ENCODE measurements around the gene ZBTB40. TPM values are rescaled to one million over a fixed set of nuclear protein-coding genes. Genes with fewer than 3 reads are reported as not detected.

The ZBTB40 gene
- total RNA-seq, 2 donors from 2014 or later: 11.2 to 16.2 TPM

GRCh38 chr1:22414244-22414751, 37.4 kb upstream of the ZBTB40 start:
- intact Hi-C loops (cut with DNase I): loop anchor here (10.0 kb wide), 1 partner anchor 139 kb away; no protein-coding TSS in a partner anchor
- no peaks in the 10 kb centered on the region for H3K27me3 ChIP-seq
- TF ChIP-seq CTCF (IDR thresholded peaks at IDR 0.05): no peak

GRCh38 chr1:22415489-22415888, 36.2 kb upstream of the ZBTB40 start:
- intact Hi-C loops (cut with DNase I): loop anchor here (10.0 kb wide), 1 partner anchor 141 kb away; no protein-coding TSS in a partner anchor
- no peaks in the 10 kb centered on the region for H3K36me3 ChIP-seq
- H3K4me1 ChIP-seq: no peaks in the 10 kb centered on the region
- peaks cover 6% of the 10 kb centered on the region for H3K27me3 ChIP-seq
- DNase-seq: no peak
- no peaks in the 10 kb centered on the region for H3K9me3 ChIP-seq
- no peak overlapping the region for H3K9ac ChIP-seq (ENCODE audit: low read depth in 2 of 2, low read length in 2 of 2)
- H3K27ac ChIP-seq: no peak overlapping the region
- TF ChIP-seq CTCF (IDR thresholded peaks at IDR 0.05): no peak
- H3K4me3 ChIP-seq: no peak overlapping the region

More at GRCh38 chr1:22414244-22414751, 37.4 kb upstream of the ZBTB40 start:
- Histone ChIP-seq H3K9me3 (no peaks in the 10 kb centered on the region), H3K27ac (no peak overlapping the region), H3K4me1 (no peaks in the 10 kb centered on the region), H3K4me3 (no peak overlapping the region), H3K9ac (ENCODE audit: low read depth in 2 of 2, low read length in 2 of 2) (peak overlapping the region in 1 of 2 donors; percentile 57), H3K36me3 (no peaks in the 10 kb centered on the region)
- peak; percentile 39 for DNase-seq

GRCh38 chr1:22416555-22417454, 34.8 kb upstream of the ZBTB40 start:
- Histone ChIP-seq H3K4me1 (no peaks in the 10 kb centered on the region), H3K9me3 (no peaks in the 10 kb centered on the region), H3K36me3 (no peaks in the 10 kb centered on the region), H3K4me3 (no peak overlapping the region), H3K27ac (no peak overlapping the region), H3K27me3 (peaks cover 6% of the 10 kb centered on the region), H3K9ac (ENCODE audit: low read depth in 2 of 2, low read length in 2 of 2) (no peak overlapping the region)
- peak; percentile 83 for TF ChIP-seq CTCF (IDR thresholded peaks at IDR 0.05)
- DNase-seq: peak; percentile 80
- intact Hi-C loops (cut with DNase I): loop anchor here (10.0 kb wide), 1 partner anchor 142 kb away; no protein-coding TSS in a partner anchor

- H3K9me3 ChIP-seq: no peaks in the 10 kb centered on the region
- H3K4me1 ChIP-seq: no peaks in the 10 kb centered on the region
- H3K27me3 ChIP-seq: peaks cover 6% of the 10 kb centered on the region
- no peaks in the 10 kb centered on the region for H3K36me3 ChIP-seq
- intact Hi-C loops (cut with DNase I): loop anchor here (10.0 kb wide), 1 partner anchor 143 kb away; no protein-coding TSS in a partner anchor
- H3K4me3 ChIP-seq: no peak overlapping the region
- H3K27ac ChIP-seq: no peak overlapping the region
- no peak overlapping the region for H3K9ac ChIP-seq (ENCODE audit: low read depth in 2 of 2, low read length in 2 of 2)
- no peak for DNase-seq
- no peak for TF ChIP-seq CTCF (IDR thresholded peaks at IDR 0.05)
Measured at GRCh38 chr1:22417466-22417865, 34.2 kb upstream of the ZBTB40 start.

GRCh38 chr1:22418312-22418711, 33.3 kb upstream of the ZBTB40 start:
- no peaks in the 10 kb centered on the region for H3K36me3 ChIP-seq
- peaks cover 6% of the 10 kb centered on the region for H3K27me3 ChIP-seq
- no peak overlapping the region for H3K27ac ChIP-seq
- H3K9me3 ChIP-seq: no peaks in the 10 kb centered on the region
- no peak for DNase-seq
- no peaks in the 10 kb centered on the region for H3K4me1 ChIP-seq
- H3K9ac ChIP-seq (ENCODE audit: low read depth in 2 of 2, low read length in 2 of 2): no peak overlapping the region
- no peak for TF ChIP-seq CTCF (IDR thresholded peaks at IDR 0.05)
- H3K4me3 ChIP-seq: no peak overlapping the region
- intact Hi-C loops (cut with DNase I): loop anchor here (2.0 to 10.0 kb wide), 2 partner anchors 144 to 286 kb away; no protein-coding TSS in a partner anchor

All from colonic mucosa (tissue), 4 donors.